Panc1 (cell line): ENCODE measurements around the gene IGF2BP1. TPM values are rescaled to one million over a fixed set of nuclear protein-coding genes. Genes with fewer than 3 reads are reported as not detected.
A peak's percentile ranks its signal among the peaks of the same experiment; 100 is the strongest.

Source experiments
- ATAC-seq: fragments of 200-7000 bp; cut with Tn5 transposase; 2 replicates; pipeline ENCODE4 v1.9.1; 2020; ENCODE audit warnings: mild to moderate bottlenecking, moderate library complexity
- BruUV-seq: library from RNA; stranded (reverse); fragments of 400-500 nt; replicated peaks from 2 replicates; lab custom pipeline; 2021; lab: Mats Ljungman, UMichigan
- CTCF ChIA-PET: fragments of 300-600 bp; sonication (Branson Sonifier 250); formaldehyde crosslinking; loops from one replicate; lab custom pipeline; 2022; ENCODE audit warnings: antibody characterized with exemption; lab: Charles Lee
- POLR2A ChIA-PET: fragments of 300-600 bp; sonication (Branson Sonifier 250); formaldehyde crosslinking; loops from one replicate; lab custom pipeline; 2022; ENCODE audit warnings: antibody characterized with exemption; lab: Charles Lee
- DNase-seq: peaks from one replicate; pipeline ENCODE4 v3.0.0-alpha.2; 2010; ENCODE audit warnings: low read depth, low spot score
- H3K27ac ChIP-seq: 2 replicates; pipeline ENCODE4 v1.5.1; 2011; ENCODE audit warnings: mild to moderate bottlenecking, low read length, inconsistent platforms
- H3K27me3 ChIP-seq: fragments of 200-500 bp; sonication (Bioruptor generic); 2 replicates; pipeline ENCODE4 v1.6.0; 2014; ENCODE audit warnings: low read length, inconsistent platforms; ENCODE audit not compliant: control insufficient read depth, insufficient read depth
- H3K36me3 ChIP-seq: fragments of 200-500 bp; sonication (Bioruptor generic); 2 replicates; pipeline ENCODE4 v1.5.1; 2014; ENCODE audit warnings: inconsistent platforms, mild to moderate bottlenecking, low read length, moderate library complexity; ENCODE audit not compliant: control insufficient read depth, insufficient read depth
- H3K4me1 ChIP-seq: 2 replicates; pipeline ENCODE4 v1.5.1; 2011; ENCODE audit warnings: inconsistent platforms, mild to moderate bottlenecking, low read length, moderate library complexity; ENCODE audit not compliant: control insufficient read depth, insufficient read depth
- H3K4me3 ChIP-seq, 2 experiments: 2 replicates each; pipeline ENCODE4 v1.5.1; 2011 to 2012; ENCODE audit warnings: low read depth in 2 of 2, low read length in 2 of 2, mild to moderate bottlenecking in 2 of 2, inconsistent platforms in 1 of 2, moderate library complexity in 1 of 2
- H3K9me3 ChIP-seq: fragments of 200-500 bp; sonication (Bioruptor generic); 2 replicates; pipeline ENCODE4 v1.5.1; 2014; ENCODE audit warnings: low read depth, mild to moderate bottlenecking, inconsistent platforms, low read length, moderate library complexity; ENCODE audit not compliant: control insufficient read depth, insufficient read depth
- CTCF ChIP-seq: fragments of 450-650 bp; IDR thresholded peaks from 2 replicates; pipeline ENCODE4 v1.5.1; 2017; ENCODE audit warnings: mild to moderate bottlenecking
- POLR2AphosphoS5 ChIP-seq: IDR thresholded peaks from 2 replicates; pipeline ENCODE4 v1.6.1; 2012; ENCODE audit warnings: mild to moderate bottlenecking, low read depth, low read length, moderate library complexity
- REST ChIP-seq, 2 experiments: IDR thresholded peaks; 2 replicates each; pipeline ENCODE4 v1.6.1; 2011 to 2012; ENCODE audit warnings: low read depth in 2 of 2, control low read depth in 1 of 2, low read length in 1 of 2, mild to moderate bottlenecking in 1 of 2, moderate library complexity in 1 of 2; ENCODE audit not compliant: insufficient read depth in 1 of 2
- SIN3A ChIP-seq: IDR thresholded peaks from 2 replicates; pipeline ENCODE4 v1.6.1; 2012; ENCODE audit warnings: low read depth, mild to moderate bottlenecking, low read length, moderate library complexity, borderline replicate concordance; ENCODE audit not compliant: insufficient read depth
- TCF7L2 ChIP-seq: IDR thresholded peaks from 2 replicates; pipeline ENCODE4 v1.6.1; 2011; ENCODE audit warnings: mild to moderate bottlenecking, low read depth, low read length, inconsistent platforms
- in situ Hi-C: cut with HindIII; loops from 2 replicates; pipeline ENCODE4 v1.10.0; 2016; ENCODE audit warnings: low sequenced_read_pairs, low pct_unique_long_range_greater_than_20kb
- intact Hi-C: fragments of 100-400 bp; cut with micrococcal nuclease; formaldehyde crosslinking; loops from one replicate; pipeline ENCODE4 v1.10.0; 2022; ENCODE audit not compliant: unreplicated experiment
- total RNA-seq: library from RNA; stranded (reverse); gene quantifications from one replicate; pipeline ENCODE4 v1.2.1, GENCODE V29; 2021; ENCODE audit not compliant: unreplicated experiment

IGF2BP1 gene
- total RNA-seq, 1 experiment from 2014 or later: 109 TPM

GRCh38 chr17:49002331-49002730, 5.1 kb downstream of the IGF2BP1 start:
- POLR2A ChIA-PET: interaction anchor here (0.6 kb wide), 1 partner anchor 40 kb away, joined by 3 read pairs; no protein-coding TSS in a partner anchor

GRCh38 chr17:49002766-49003165, 5.6 kb downstream of the IGF2BP1 start:
- no peak for TF ChIP-seq REST (IDR thresholded peaks at IDR 0.05; ENCODE audit: insufficient read depth in 1 of 2, low read depth in 2 of 2, low read length in 1 of 2)
- no peak for TF ChIP-seq TCF7L2
- no peak for TF ChIP-seq POLR2AphosphoS5
- no peak for TF ChIP-seq SIN3A
- TF ChIP-seq CTCF: no peak
- in situ Hi-C loops: no loop called here
- ChIA-PET CTCF (interaction anchor here (1.3 kb wide), 1 partner anchor 30 kb away, joined by 4 read pairs; no protein-coding TSS in a partner anchor), POLR2A (interaction anchor here (0.6 kb wide), 1 partner anchor 41 kb away, joined by 3 read pairs; no protein-coding TSS in a partner anchor)
- BruUV-seq: no TSS peak
- Histone ChIP-seq H3K36me3 (peaks cover 2% of the 10 kb centered on the region; the same call in 1 of the 2 replicates), H3K27ac (peak overlapping the region; percentile 97), H3K4me1 (peaks cover 60% of the 10 kb centered on the region), H3K4me3 (peak overlapping the region in 1 of 2 experiments; percentile 34; a peak in 1 of 4 replicates), H3K27me3 (no peaks in the 10 kb centered on the region; the same call in 1 of the 2 replicates), H3K9me3 (no peaks in the 10 kb centered on the region)
- intact Hi-C loops: no loop called here
- no peak for ATAC-seq
- DNase-seq: no peak

More at GRCh38 chr17:49002331-49002730, 5.1 kb downstream of the IGF2BP1 start:
- no peak overlapping the region for H3K4me3 ChIP-seq
- H3K36me3 ChIP-seq: peaks cover 2% of the 10 kb centered on the region; the same call in 1 of the 2 replicates
- H3K4me1 ChIP-seq: peaks cover 60% of the 10 kb centered on the region
- DNase-seq: no peak
- H3K27ac ChIP-seq: peak overlapping the region; percentile 97; the same call in 1 of the 2 replicates
- no peak for ATAC-seq
- H3K9me3 ChIP-seq: no peaks in the 10 kb centered on the region
- CTCF ChIA-PET: interaction anchor here (1.3 kb wide), 1 partner anchor 30 kb away, joined by 4 read pairs; no protein-coding TSS in a partner anchor
- intact Hi-C loops (no loop called here), in situ Hi-C loops (no loop called here)
- H3K27me3 ChIP-seq: no peaks in the 10 kb centered on the region; the same call in 1 of the 2 replicates
- BruUV-seq: no TSS peak
- TF ChIP-seq REST (IDR thresholded peaks at IDR 0.05; ENCODE audit: insufficient read depth in 1 of 2, low read depth in 2 of 2, low read length in 1 of 2) (no peak), SIN3A (no peak), CTCF (no peak), POLR2AphosphoS5 (no peak), TCF7L2 (no peak)
